Fibroblast of pulmonary artery (primary cell): ENCODE results near the gene AHRR.
"Not testable (repeated sequence)": the region's sequence is repeated elsewhere in the genome, so short reads cannot be mapped to it uniquely, and the experiment has no call there.

Experiments
- DNase-seq: peaks from one replicate; pipeline ENCODE4 v3.0.0-alpha.2; 2010; ENCODE audit warnings: low read depth
- H3K4me3 ChIP-seq: replicated peaks from 2 replicates; pipeline ENCODE4 v1.5.1; 2011; ENCODE audit warnings: low read depth, mild to moderate bottlenecking, control low read depth, low read length, moderate library complexity
- CTCF ChIP-seq: IDR thresholded peaks from 2 replicates; pipeline ENCODE4 v1.5.1; 2011; ENCODE audit warnings: mild to moderate bottlenecking, control low read depth, low read length, inconsistent platforms; ENCODE audit errors: missing control alignments

The AHRR gene

GRCh38 chr5:307306-307705 is 14.2 kb upstream of the AHRR start:
- no peak for DNase-seq
- no peak overlapping the region for H3K4me3 ChIP-seq

GRCh38 chr5:307794-308579 is 13.5 kb upstream of the AHRR start:
- TF ChIP-seq CTCF, result no peak
- no peak for DNase-seq
- H3K4me3 ChIP-seq, result no peak overlapping the region

More at GRCh38 chr5:307306-307705, 14.2 kb upstream of the AHRR start:
- no peak for TF ChIP-seq CTCF

GRCh38 chr5:308672-309271 is 12.7 kb upstream of the AHRR start:
- TF ChIP-seq CTCF, result peak; percentile 43
- H3K4me3 ChIP-seq, result no peak overlapping the region
- DNase-seq, result peak; percentile 58

GRCh38 chr5:309831-310230 is 11.7 kb upstream of the AHRR start:
- DNase-seq, H3K4me3 ChIP-seq: not testable (repeated sequence)

GRCh38 chr5:310516-310915 is 11.0 kb upstream of the AHRR start:
- DNase-seq, result no peak
- no peak overlapping the region for H3K4me3 ChIP-seq
- TF ChIP-seq CTCF, result no peak

GRCh38 chr5:310941-311434 is 10.5 kb upstream of the AHRR start:
- TF ChIP-seq CTCF, result no peak
- DNase-seq, result peak; percentile 76
- no peak overlapping the region for H3K4me3 ChIP-seq

GRCh38 chr5:311963-312362 is 9.6 kb upstream of the AHRR start:
- DNase-seq, result no peak
- no peak for TF ChIP-seq CTCF
- no peak overlapping the region for H3K4me3 ChIP-seq
